Endodermal cell (in vitro differentiated cells): Measurements from ENCODE around the gene MGLL. TPM values are rescaled to one million over a fixed set of nuclear protein-coding genes. Genes with fewer than 3 reads are reported as not detected.

Experiments used
- DNase-seq: peaks from one replicate; pipeline ENCODE4 v3.0.0-alpha.2; 2017
- H3K27ac ChIP-seq: 2 replicates; pipeline ENCODE4 v1.5.1; 2013; ENCODE audit warnings: mild to moderate bottlenecking, low read depth, low read length, moderate library complexity
- H3K27me3 ChIP-seq: 2 replicates; pipeline ENCODE4 v1.6.1; 2013; ENCODE audit warnings: mild to moderate bottlenecking, low read length, moderate library complexity; ENCODE audit not compliant: insufficient read depth, control insufficient read depth, poor library complexity, severe bottlenecking
- H3K36me3 ChIP-seq: 2 replicates; pipeline ENCODE4 v1.7.0; 2013; ENCODE audit warnings: mild to moderate bottlenecking, low read length, moderate library complexity; ENCODE audit not compliant: control insufficient read depth, insufficient read depth
- H3K4me1 ChIP-seq: one replicate; pipeline ENCODE4 v1.7.0; 2013; ENCODE audit warnings: low read length; ENCODE audit not compliant: control insufficient read depth, insufficient read depth
- H3K4me3 ChIP-seq: 2 replicates; pipeline ENCODE4 v1.5.1; 2013; ENCODE audit warnings: mild to moderate bottlenecking, low read length, moderate library complexity
- H3K9ac ChIP-seq: 2 replicates; pipeline ENCODE4 v1.6.1; 2013; ENCODE audit warnings: mild to moderate bottlenecking, low read length, moderate library complexity; ENCODE audit not compliant: poor library complexity, severe bottlenecking; ENCODE audit errors: extremely low read depth
- H3K9me3 ChIP-seq: 2 replicates; pipeline ENCODE4 v1.6.1; 2013; ENCODE audit warnings: mild to moderate bottlenecking, low read length, moderate library complexity; ENCODE audit not compliant: control insufficient read depth
- H3K27ac Mint-ChIP-seq: 2 replicates; pipeline ENCODE4 v1.8.0; 2020; ENCODE audit warnings: mixed read lengths
- H3K27me3 Mint-ChIP-seq: 2 replicates; pipeline ENCODE4 v1.8.0; 2021; ENCODE audit warnings: mild to moderate bottlenecking, mixed read lengths; ENCODE audit not compliant: insufficient read depth
- H3K36me3 Mint-ChIP-seq: 2 replicates; pipeline ENCODE4 v1.8.0; 2020; ENCODE audit warnings: low read depth, mixed read lengths
- H3K4me1 Mint-ChIP-seq: 2 replicates; pipeline ENCODE4 v1.8.0; 2020; ENCODE audit warnings: mixed read lengths
- H3K4me3 Mint-ChIP-seq: 2 replicates; pipeline ENCODE4 v1.8.0; 2020; ENCODE audit warnings: mild to moderate bottlenecking, moderate library complexity, mixed read lengths
- H3K9me3 Mint-ChIP-seq: 2 replicates; pipeline ENCODE4 v1.8.0; 2020; ENCODE audit warnings: mild to moderate bottlenecking, mixed read lengths
- CTCF ChIP-seq: fragments of 200-600 bp; sonication (generic); conservative IDR thresholded peaks from 2 replicates; pipeline ENCODE4 v1.5.0; 2021; ENCODE audit warnings: antibody characterized with exemption, mild to moderate bottlenecking
- WGBS, 2 experiments: methylation state at CpG; one replicate each; pipeline versions ENCODE4 v1.1.5 to v1.1.7; 2013; ENCODE audit warnings: missing lambda C conversion rate in 2 of 2, mixed read lengths in 1 of 2; ENCODE audit not compliant: insufficient coverage in 1 of 2, insufficient read length in 1 of 2; 5-methylcytosine and 5-hydroxymethylcytosine counted together
- total RNA-seq, 2 donors: library from RNA; stranded (reverse); fragmentation: NEBNext Ultra II Directional in 1 of 2; extraction: Animal tissue kit (Norgen Biotek cat#: 25700) in 1 of 2; gene quantifications; 2 replicates in 1 of 2; 3 replicates in 1 of 2; pipeline ENCODE4 v1.2.1, GENCODE V29; 2021

Gene MGLL
- total RNA-seq, 2 donors from 2014 or later, result 0.22 TPM; not detected in 1

DNA sequence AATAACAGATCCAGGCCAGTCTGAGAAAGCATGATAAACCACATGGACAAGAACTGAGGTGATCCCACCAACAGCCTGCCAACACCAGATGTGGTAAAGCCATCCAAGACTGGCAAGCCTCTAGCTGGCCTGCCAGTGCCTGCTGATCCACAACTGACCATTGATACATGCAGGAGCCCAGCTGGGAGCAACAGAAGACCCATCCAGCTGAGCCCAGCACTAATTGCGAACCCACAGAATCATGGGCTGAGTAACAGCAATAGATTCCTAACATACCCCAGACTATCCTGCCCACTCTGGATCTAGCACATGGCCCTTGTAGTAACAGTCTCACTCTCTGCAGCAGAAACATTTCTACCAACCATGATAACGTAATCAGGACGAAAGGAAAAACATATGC is 10.6 kb downstream of the MGLL start:
- no peak for DNase-seq
- Mint-ChIP-seq H3K4me1 (peaks cover 12% of the 10 kb centered on the region), H3K36me3 (no peaks in the 10 kb centered on the region), H3K9me3 (no peaks in the 10 kb centered on the region), H3K27ac (no peak overlapping the region), H3K27me3 (peaks cover 37% of the 10 kb centered on the region), H3K4me3 (no peak overlapping the region)
- Histone ChIP-seq H3K27me3 (peaks cover 12% of the 10 kb centered on the region), H3K27ac (no peak overlapping the region), H3K4me1 (peaks cover 4% of the 10 kb centered on the region), H3K9me3 (peaks cover 6% of the 10 kb centered on the region), H3K36me3 (no peaks in the 10 kb centered on the region), H3K9ac (no peak overlapping the region), H3K4me3 (no peak overlapping the region)
- 96 to 100% methylated on average over 2 to 3 of the region's 3 CpGs for WGBS, 2 experiments
- TF ChIP-seq CTCF, result no peak

- Mint-ChIP-seq H3K27ac (no peak overlapping the region), H3K4me3 (no peak overlapping the region), H3K9me3 (no peaks in the 10 kb centered on the region), H3K36me3 (no peaks in the 10 kb centered on the region), H3K4me1 (peaks cover 7% of the 10 kb centered on the region), H3K27me3 (peaks cover 32% of the 10 kb centered on the region)
- no peak for DNase-seq
- TF ChIP-seq CTCF, result no peak
- no peaks in the 10 kb centered on the region for H3K36me3 ChIP-seq
- no peak overlapping the region for H3K27ac ChIP-seq
- peaks cover 4% of the 10 kb centered on the region for H3K4me1 ChIP-seq
- no peak overlapping the region for H3K4me3 ChIP-seq
- H3K27me3 ChIP-seq, result peaks cover 6% of the 10 kb centered on the region
- H3K9me3 ChIP-seq, result peaks cover 6% of the 10 kb centered on the region
- WGBS, 2 experiments, result 88 to 90% methylated on average over 2 of the region's 2 CpGs
- no peak overlapping the region for H3K9ac ChIP-seq
These were observed 12.7 kb downstream of the MGLL start for GRCh38 chr3:127809611-127810010.

DNA sequence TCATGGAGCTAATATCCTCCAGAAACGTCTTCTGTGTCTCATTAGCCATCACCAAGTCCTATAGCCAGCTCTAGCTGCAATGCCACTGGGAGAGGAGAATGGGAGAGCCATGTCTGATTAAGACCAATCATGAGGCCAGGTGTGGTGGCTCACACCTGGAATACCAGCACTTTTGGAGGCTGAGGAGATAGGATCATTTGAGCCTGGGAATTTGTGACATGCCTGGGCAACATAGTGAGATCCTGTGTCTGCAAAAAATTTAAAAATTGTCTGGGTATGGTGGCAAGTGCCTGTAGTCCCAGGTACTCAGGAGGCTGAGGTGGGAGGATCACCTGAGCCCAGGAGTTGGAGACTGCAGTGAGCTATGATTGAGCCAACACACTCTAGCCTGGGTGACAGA is 13.1 kb downstream of the MGLL start:
- H3K27ac Mint-ChIP-seq, result no peak overlapping the region
- H3K9ac ChIP-seq, result no peak overlapping the region
- TF ChIP-seq CTCF, result no peak
- H3K36me3 ChIP-seq, result no peaks in the 10 kb centered on the region
- 29 to 67% methylated on average over 1 of the region's 1 CpG for WGBS, 2 experiments
- peaks cover 4% of the 10 kb centered on the region for H3K4me1 ChIP-seq
- H3K27me3 Mint-ChIP-seq, result peaks cover 31% of the 10 kb centered on the region
- peaks cover 5% of the 10 kb centered on the region for H3K27me3 ChIP-seq
- no peak overlapping the region for H3K27ac ChIP-seq
- peaks cover 6% of the 10 kb centered on the region for H3K9me3 ChIP-seq
- no peak for DNase-seq
- H3K36me3 Mint-ChIP-seq, result no peaks in the 10 kb centered on the region
- peaks cover 7% of the 10 kb centered on the region for H3K4me1 Mint-ChIP-seq
- no peaks in the 10 kb centered on the region for H3K9me3 Mint-ChIP-seq
- no peak overlapping the region for H3K4me3 Mint-ChIP-seq
- no peak overlapping the region for H3K4me3 ChIP-seq
